GM23338 (cell line): ENCODE results near the gene ECT2. TPM values are rescaled to one million over a fixed set of nuclear protein-coding genes. Genes with fewer than 3 reads are reported as not detected.

Source experiments
- ATAC-seq: fragments of 200-7000 bp; cut with Tn5 transposase; 3 replicates; pipeline ENCODE4 v1.9.1; 2020
- DNase-seq: peaks from one replicate; pipeline ENCODE4 v3.0.0-alpha.2; 2015; ENCODE audit warnings: low spot score
- H2AFZ ChIP-seq: fragments of 200-600 bp; sonication (generic); 2 replicates; pipeline ENCODE4 v1.8.0; 2016; ENCODE audit warnings: antibody characterized with exemption, mild to moderate bottlenecking, moderate library complexity
- H3F3A ChIP-seq: fragments of 200-600 bp; sonication (generic); replicated peaks from 2 replicates; pipeline ENCODE4 v1.8.0; 2017; ENCODE audit warnings: antibody characterized with exemption, mixed run types, low read depth
- H3K27ac ChIP-seq: fragments of 200-600 bp; sonication (generic); 2 replicates; pipeline ENCODE4 v1.6.1; 2016; ENCODE audit warnings: low read depth
- H3K27me3 ChIP-seq: fragments of 200-600 bp; sonication (generic); 2 replicates; pipeline ENCODE4 v1.8.0; 2016; ENCODE audit warnings: mild to moderate bottlenecking, mixed run types, moderate library complexity; ENCODE audit not compliant: insufficient read depth
- H3K36me3 ChIP-seq: fragments of 200-600 bp; sonication (generic); 2 replicates; pipeline ENCODE4 v1.8.0; 2016; ENCODE audit warnings: mild to moderate bottlenecking; ENCODE audit not compliant: insufficient read depth
- H3K4me1 ChIP-seq: fragments of 200-600 bp; sonication (generic); 2 replicates; pipeline ENCODE4 v1.8.0; 2016; ENCODE audit warnings: mild to moderate bottlenecking, moderate library complexity; ENCODE audit not compliant: insufficient read depth
- H3K4me2 ChIP-seq: fragments of 200-600 bp; sonication (generic); 2 replicates; pipeline ENCODE4 v1.7.1; 2017; ENCODE audit warnings: mixed run types
- H3K4me3 ChIP-seq: fragments of 200-600 bp; sonication (generic); 2 replicates; pipeline ENCODE4 v1.6.1; 2016; ENCODE audit warnings: mixed run types
- H3K79me2 ChIP-seq: fragments of 200-600 bp; sonication (generic); replicated peaks from 2 replicates; pipeline ENCODE4 v1.8.0; 2017; ENCODE audit warnings: mild to moderate bottlenecking; ENCODE audit not compliant: insufficient read depth
- H3K9me2 ChIP-seq: fragments of 200-600 bp; sonication (generic); 2 replicates; pipeline ENCODE4 v1.8.0; 2017; ENCODE audit not compliant: insufficient read depth
- H4K20me1 ChIP-seq: fragments of 200-600 bp; sonication (generic); replicated peaks from 2 replicates; pipeline ENCODE4 v1.8.0; 2017; ENCODE audit warnings: mild to moderate bottlenecking; ENCODE audit not compliant: insufficient read depth
- H3K27ac Mint-ChIP-seq: 2 replicates; pipeline ENCODE4 v1.8.0; 2020; ENCODE audit warnings: inconsistent platforms, mild to moderate bottlenecking, moderate library complexity, mixed read lengths
- H3K27me3 Mint-ChIP-seq: 3 replicates; pipeline ENCODE4 v1.8.0; 2022; ENCODE audit warnings: low read depth, mild to moderate bottlenecking, moderate library complexity, mixed read lengths, inconsistent platforms; ENCODE audit not compliant: insufficient read depth, poor library complexity
- H3K36me3 Mint-ChIP-seq: 3 replicates; pipeline ENCODE4 v1.8.0; 2021; ENCODE audit warnings: low read depth, mild to moderate bottlenecking, inconsistent platforms, moderate library complexity, mixed read lengths
- H3K4me1 Mint-ChIP-seq: 3 replicates; pipeline ENCODE4 v1.8.0; 2020; ENCODE audit warnings: mild to moderate bottlenecking, inconsistent platforms, mixed read lengths
- H3K4me3 Mint-ChIP-seq: 3 replicates; pipeline ENCODE4 v1.8.0; 2021; ENCODE audit warnings: moderate library complexity, mild to moderate bottlenecking, inconsistent platforms, mixed read lengths
- H3K9me3 Mint-ChIP-seq: 3 replicates; pipeline ENCODE4 v1.8.0; 2020; ENCODE audit warnings: moderate library complexity, mild to moderate bottlenecking, inconsistent platforms, mixed read lengths
- EZH2 ChIP-seq: fragments of 200-600 bp; sonication (generic); IDR thresholded peaks from one replicate; pipeline ENCODE4 v1.8.0; 2017; ENCODE audit warnings: antibody characterized with exemption, mild to moderate bottlenecking, low read depth; ENCODE audit not compliant: unreplicated experiment
- EZH2phosphoT487 ChIP-seq: fragments of 200-600 bp; sonication (generic); IDR thresholded peaks from one replicate; pipeline ENCODE4 v1.8.1; 2018; ENCODE audit warnings: antibody characterized with exemption; ENCODE audit not compliant: unreplicated experiment
- JUNB ChIP-seq: IDR thresholded peaks from one replicate; pipeline ENCODE4 v1.6.1; 2016; ENCODE audit warnings: antibody characterized with exemption; ENCODE audit not compliant: unreplicated experiment
- POLR2AphosphoS5 ChIP-seq: IDR thresholded peaks from 2 replicates; pipeline ENCODE4 v1.6.1; 2016; ENCODE audit warnings: antibody characterized with exemption, low read depth
- STAT1 ChIP-seq: IDR thresholded peaks from one replicate; pipeline ENCODE4 v1.6.1; 2016; ENCODE audit warnings: antibody characterized with exemption; ENCODE audit not compliant: unreplicated experiment
- ZNF114 ChIP-seq: fragments of 250-450 bp; sonication (Bioruptor Pico); IDR thresholded peaks from 2 replicates; pipeline ENCODE4 v1.5.0; 2020; ENCODE audit warnings: mild to moderate bottlenecking, moderate library complexity
- polyA plus RNA-seq: library from polyadenylated mRNA; unstranded; fragments of >200 nt; fragmentation: Nextera tagmentation; extraction: Ambion mirVana; gene quantifications from 2 replicates; pipeline ENCODE4 v1.2.1, GENCODE V29; 2016
- total RNA-seq: library from RNA; depleted of rRNA; stranded (reverse); fragments of >200 nt; shearing (Covaris generic); gene quantifications from 2 replicates; pipeline ENCODE4 v1.2.3, GENCODE V29; 2014
- TF ChIP-seq, protein P1 (sequence below), 2 experiments: fragments of 200-600 bp in 1 of 2; sonication (generic) in 1 of 2; conservative IDR thresholded peaks; 2 replicates each; pipeline versions ENCODE4 v1.5.1 to v1.6.1; 2016 to 2017; ENCODE audit warnings: antibody characterized with exemption in 2 of 2, low read depth in 2 of 2, mild to moderate bottlenecking in 2 of 2, moderate library complexity in 1 of 2
- TF ChIP-seq, protein P2 (sequence below): IDR thresholded peaks from one replicate; pipeline ENCODE4 v1.6.1; 2018; ENCODE audit warnings: antibody characterized with exemption; ENCODE audit not compliant: unreplicated experiment
- TF ChIP-seq, protein P3 (sequence below): IDR thresholded peaks from 2 replicates; pipeline ENCODE4 v1.6.1; 2016; ENCODE audit warnings: antibody characterized with exemption
- TF ChIP-seq, protein P4 (sequence below): fragments of 250-450 bp; sonication (Bioruptor Pico); IDR thresholded peaks from 2 replicates; pipeline ENCODE4 v1.5.0; 2020; ENCODE audit warnings: mild to moderate bottlenecking, moderate library complexity

The ECT2 gene
- total and polyA plus RNA-seq, 2 experiments from 2014 or later: 102 to 111 TPM

DNA sequence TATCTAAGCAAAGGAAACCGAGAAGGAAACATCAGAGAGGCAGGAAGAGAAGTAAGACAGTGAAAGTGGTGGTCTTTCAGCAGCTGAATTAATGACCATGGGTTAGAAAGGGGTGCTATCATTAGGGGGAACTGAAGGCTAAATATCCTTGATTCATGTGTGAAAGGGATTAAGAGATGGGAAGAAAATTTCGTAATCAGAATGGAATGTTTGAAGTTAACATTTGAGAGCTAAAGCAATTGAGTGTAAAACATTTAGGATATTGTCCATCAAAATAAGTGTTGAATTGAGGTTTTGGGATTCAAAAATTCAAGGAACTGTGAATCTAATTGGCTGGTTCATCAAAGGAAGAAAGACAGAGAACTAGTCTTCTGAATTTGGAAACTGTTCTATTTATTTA, 4.1 kb upstream of the ECT2 start:
- Histone ChIP-seq H3K79me2 (peaks cover 6% of the 10 kb centered on the region), H3K4me1 (peaks cover 33% of the 10 kb centered on the region), H3K9me2 (no peaks in the 10 kb centered on the region), H3K27me3 (no peaks in the 10 kb centered on the region), H3K36me3 (no peaks in the 10 kb centered on the region), H3F3A (no peaks in the 10 kb centered on the region), H4K20me1 (no peaks in the 10 kb centered on the region), H3K27ac (no peak overlapping the region), H2AFZ (peak overlapping the region; percentile 72), H3K4me2 (no peak overlapping the region), H3K4me3 (no peak overlapping the region)
- Mint-ChIP-seq H3K4me1 (peaks cover 27% of the 10 kb centered on the region), H3K9me3 (no peaks in the 10 kb centered on the region), H3K27me3 (peaks cover 5% of the 10 kb centered on the region), H3K36me3 (no peaks in the 10 kb centered on the region; the same call in 2 of the 3 replicates), H3K27ac (no peak overlapping the region; the same call in 1 of the 2 replicates), H3K4me3 (no peak overlapping the region)
- TF ChIP-seq, protein P1, sequence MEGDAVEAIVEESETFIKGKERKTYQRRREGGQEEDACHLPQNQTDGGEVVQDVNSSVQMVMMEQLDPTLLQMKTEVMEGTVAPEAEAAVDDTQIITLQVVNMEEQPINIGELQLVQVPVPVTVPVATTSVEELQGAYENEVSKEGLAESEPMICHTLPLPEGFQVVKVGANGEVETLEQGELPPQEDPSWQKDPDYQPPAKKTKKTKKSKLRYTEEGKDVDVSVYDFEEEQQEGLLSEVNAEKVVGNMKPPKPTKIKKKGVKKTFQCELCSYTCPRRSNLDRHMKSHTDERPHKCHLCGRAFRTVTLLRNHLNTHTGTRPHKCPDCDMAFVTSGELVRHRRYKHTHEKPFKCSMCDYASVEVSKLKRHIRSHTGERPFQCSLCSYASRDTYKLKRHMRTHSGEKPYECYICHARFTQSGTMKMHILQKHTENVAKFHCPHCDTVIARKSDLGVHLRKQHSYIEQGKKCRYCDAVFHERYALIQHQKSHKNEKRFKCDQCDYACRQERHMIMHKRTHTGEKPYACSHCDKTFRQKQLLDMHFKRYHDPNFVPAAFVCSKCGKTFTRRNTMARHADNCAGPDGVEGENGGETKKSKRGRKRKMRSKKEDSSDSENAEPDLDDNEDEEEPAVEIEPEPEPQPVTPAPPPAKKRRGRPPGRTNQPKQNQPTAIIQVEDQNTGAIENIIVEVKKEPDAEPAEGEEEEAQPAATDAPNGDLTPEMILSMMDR (conservative IDR thresholded peaks at IDR 0.05; ENCODE audit: low read depth in 2 of 2): no peak
- TF ChIP-seq EZH2phosphoT487 (no peak), ZNF114 (CRISPR knock-in tag) (no peak), STAT1 (no peak), POLR2AphosphoS5 (no peak), EZH2 (no peak), JUNB (no peak)
- TF ChIP-seq, protein P2, sequence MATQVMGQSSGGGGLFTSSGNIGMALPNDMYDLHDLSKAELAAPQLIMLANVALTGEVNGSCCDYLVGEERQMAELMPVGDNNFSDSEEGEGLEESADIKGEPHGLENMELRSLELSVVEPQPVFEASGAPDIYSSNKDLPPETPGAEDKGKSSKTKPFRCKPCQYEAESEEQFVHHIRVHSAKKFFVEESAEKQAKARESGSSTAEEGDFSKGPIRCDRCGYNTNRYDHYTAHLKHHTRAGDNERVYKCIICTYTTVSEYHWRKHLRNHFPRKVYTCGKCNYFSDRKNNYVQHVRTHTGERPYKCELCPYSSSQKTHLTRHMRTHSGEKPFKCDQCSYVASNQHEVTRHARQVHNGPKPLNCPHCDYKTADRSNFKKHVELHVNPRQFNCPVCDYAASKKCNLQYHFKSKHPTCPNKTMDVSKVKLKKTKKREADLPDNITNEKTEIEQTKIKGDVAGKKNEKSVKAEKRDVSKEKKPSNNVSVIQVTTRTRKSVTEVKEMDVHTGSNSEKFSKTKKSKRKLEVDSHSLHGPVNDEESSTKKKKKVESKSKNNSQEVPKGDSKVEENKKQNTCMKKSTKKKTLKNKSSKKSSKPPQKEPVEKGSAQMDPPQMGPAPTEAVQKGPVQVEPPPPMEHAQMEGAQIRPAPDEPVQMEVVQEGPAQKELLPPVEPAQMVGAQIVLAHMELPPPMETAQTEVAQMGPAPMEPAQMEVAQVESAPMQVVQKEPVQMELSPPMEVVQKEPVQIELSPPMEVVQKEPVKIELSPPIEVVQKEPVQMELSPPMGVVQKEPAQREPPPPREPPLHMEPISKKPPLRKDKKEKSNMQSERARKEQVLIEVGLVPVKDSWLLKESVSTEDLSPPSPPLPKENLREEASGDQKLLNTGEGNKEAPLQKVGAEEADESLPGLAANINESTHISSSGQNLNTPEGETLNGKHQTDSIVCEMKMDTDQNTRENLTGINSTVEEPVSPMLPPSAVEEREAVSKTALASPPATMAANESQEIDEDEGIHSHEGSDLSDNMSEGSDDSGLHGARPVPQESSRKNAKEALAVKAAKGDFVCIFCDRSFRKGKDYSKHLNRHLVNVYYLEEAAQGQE: no peak
- TF ChIP-seq, protein P3, sequence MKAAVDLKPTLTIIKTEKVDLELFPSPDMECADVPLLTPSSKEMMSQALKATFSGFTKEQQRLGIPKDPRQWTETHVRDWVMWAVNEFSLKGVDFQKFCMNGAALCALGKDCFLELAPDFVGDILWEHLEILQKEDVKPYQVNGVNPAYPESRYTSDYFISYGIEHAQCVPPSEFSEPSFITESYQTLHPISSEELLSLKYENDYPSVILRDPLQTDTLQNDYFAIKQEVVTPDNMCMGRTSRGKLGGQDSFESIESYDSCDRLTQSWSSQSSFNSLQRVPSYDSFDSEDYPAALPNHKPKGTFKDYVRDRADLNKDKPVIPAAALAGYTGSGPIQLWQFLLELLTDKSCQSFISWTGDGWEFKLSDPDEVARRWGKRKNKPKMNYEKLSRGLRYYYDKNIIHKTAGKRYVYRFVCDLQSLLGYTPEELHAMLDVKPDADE: no peak
- TF ChIP-seq, protein P4, sequence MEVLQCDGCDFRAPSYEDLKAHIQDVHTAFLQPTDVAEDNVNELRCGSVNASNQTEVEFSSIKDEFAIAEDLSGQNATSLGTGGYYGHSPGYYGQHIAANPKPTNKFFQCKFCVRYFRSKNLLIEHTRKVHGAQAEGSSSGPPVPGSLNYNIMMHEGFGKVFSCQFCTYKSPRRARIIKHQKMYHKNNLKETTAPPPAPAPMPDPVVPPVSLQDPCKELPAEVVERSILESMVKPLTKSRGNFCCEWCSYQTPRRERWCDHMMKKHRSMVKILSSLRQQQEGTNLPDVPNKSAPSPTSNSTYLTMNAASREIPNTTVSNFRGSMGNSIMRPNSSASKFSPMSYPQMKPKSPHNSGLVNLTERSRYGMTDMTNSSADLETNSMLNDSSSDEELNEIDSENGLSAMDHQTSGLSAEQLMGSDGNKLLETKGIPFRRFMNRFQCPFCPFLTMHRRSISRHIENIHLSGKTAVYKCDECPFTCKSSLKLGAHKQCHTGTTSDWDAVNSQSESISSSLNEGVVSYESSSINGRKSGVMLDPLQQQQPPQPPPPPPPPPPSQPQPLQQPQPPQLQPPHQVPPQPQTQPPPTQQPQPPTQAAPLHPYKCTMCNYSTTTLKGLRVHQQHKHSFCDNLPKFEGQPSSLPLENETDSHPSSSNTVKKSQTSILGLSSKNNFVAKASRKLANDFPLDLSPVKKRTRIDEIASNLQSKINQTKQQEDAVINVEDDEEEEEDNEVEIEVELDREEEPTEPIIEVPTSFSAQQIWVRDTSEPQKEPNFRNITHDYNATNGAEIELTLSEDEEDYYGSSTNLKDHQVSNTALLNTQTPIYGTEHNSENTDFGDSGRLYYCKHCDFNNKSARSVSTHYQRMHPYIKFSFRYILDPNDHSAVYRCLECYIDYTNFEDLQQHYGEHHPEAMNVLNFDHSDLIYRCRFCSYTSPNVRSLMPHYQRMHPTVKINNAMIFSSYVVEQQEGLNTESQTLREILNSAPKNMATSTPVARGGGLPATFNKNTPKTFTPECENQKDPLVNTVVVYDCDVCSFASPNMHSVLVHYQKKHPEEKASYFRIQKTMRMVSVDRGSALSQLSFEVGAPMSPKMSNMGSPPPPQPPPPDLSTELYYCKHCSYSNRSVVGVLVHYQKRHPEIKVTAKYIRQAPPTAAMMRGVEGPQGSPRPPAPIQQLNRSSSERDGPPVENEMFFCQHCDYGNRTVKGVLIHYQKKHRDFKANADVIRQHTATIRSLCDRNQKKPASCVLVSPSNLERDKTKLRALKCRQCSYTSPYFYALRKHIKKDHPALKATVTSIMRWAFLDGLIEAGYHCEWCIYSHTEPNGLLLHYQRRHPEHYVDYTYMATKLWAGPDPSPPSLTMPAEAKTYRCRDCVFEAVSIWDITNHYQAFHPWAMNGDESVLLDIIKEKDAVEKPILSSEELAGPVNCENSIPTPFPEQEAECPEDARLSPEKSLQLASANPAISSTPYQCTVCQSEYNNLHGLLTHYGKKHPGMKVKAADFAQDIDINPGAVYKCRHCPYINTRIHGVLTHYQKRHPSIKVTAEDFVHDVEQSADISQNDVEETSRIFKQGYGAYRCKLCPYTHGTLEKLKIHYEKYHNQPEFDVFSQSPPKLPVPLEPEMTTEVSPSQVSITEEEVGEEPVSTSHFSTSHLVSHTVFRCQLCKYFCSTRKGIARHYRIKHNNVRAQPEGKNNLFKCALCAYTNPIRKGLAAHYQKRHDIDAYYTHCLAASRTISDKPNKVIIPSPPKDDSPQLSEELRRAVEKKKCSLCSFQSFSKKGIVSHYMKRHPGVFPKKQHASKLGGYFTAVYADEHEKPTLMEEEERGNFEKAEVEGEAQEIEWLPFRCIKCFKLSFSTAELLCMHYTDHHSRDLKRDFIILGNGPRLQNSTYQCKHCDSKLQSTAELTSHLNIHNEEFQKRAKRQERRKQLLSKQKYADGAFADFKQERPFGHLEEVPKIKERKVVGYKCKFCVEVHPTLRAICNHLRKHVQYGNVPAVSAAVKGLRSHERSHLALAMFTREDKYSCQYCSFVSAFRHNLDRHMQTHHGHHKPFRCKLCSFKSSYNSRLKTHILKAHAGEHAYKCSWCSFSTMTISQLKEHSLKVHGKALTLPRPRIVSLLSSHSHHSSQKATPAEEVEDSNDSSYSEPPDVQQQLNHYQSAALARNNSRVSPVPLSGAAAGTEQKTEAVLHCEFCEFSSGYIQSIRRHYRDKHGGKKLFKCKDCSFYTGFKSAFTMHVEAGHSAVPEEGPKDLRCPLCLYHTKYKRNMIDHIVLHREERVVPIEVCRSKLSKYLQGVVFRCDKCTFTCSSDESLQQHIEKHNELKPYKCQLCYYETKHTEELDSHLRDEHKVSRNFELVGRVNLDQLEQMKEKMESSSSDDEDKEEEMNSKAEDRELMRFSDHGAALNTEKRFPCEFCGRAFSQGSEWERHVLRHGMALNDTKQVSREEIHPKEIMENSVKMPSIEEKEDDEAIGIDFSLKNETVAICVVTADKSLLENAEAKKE: no peak
- DNase-seq (no peak), ATAC-seq (no peak)
